CD4-positive, alpha-beta T cell treated with Interleukin-1 beta for 1 hour (primary cell): ENCODE measurements around the gene ZNF365.
"Not testable (repeated sequence)": the region's sequence is repeated elsewhere in the genome, so short reads cannot be mapped to it uniquely, and the experiment has no call there.

ENCODE experiments used
- DNase-seq, 2 donors: peaks; one replicate each; pipeline ENCODE4 v3.0.0-alpha.2; 2020 to 2022

The ZNF365 gene

GRCh38 chr10:62373995-62374861 lies at the start of gene ZNF365:
TSS of gene ZNF365 (plus strand) at chr10:62374369. CDS start at chr10:62376194, 1,825 bp downstream.
- DNase-seq = peak; percentile 32 to 59

- no peak for DNase-seq
Observed at GRCh38 chr10:62326176-62326575, 48.0 kb upstream of the ZNF365 start.

- no peak for DNase-seq
Observed at GRCh38 chr10:62327885-62328284, 46.3 kb upstream of the ZNF365 start.

- no peak for DNase-seq
Observed at GRCh38 chr10:62330213-62330612, 44.0 kb upstream of the ZNF365 start.

GRCh38 chr10:62332406-62332805 lies 41.8 kb upstream of the ZNF365 start:
- no peak for DNase-seq

- DNase-seq = no peak
Observed at GRCh38 chr10:62333135-62333889, 40.9 kb upstream of the ZNF365 start.

GRCh38 chr10:62333988-62334682 lies 40.0 kb upstream of the ZNF365 start:
- DNase-seq = no peak

- no peak for DNase-seq
Observed at GRCh38 chr10:62335326-62335725, 38.8 kb upstream of the ZNF365 start.

- DNase-seq = no peak
Observed at GRCh38 chr10:62336404-62336803, 37.8 kb upstream of the ZNF365 start.

GRCh38 chr10:62341419-62341818 lies 32.8 kb upstream of the ZNF365 start:
- DNase-seq = no peak

- no peak for DNase-seq
Observed at GRCh38 chr10:62343000-62343399, 31.2 kb upstream of the ZNF365 start.

- DNase-seq = no peak
Observed at GRCh38 chr10:62348029-62348428, 26.1 kb upstream of the ZNF365 start.

GRCh38 chr10:62352356-62352970 lies 21.7 kb upstream of the ZNF365 start:
- DNase-seq = no peak

GRCh38 chr10:62354916-62355315 lies 19.3 kb upstream of the ZNF365 start:
- no peak for DNase-seq

GRCh38 chr10:62356447-62356846 lies 17.7 kb upstream of the ZNF365 start:
- DNase-seq = no peak

- DNase-seq = not testable (repeated sequence)
Observed at GRCh38 chr10:62358151-62358550, 16.0 kb upstream of the ZNF365 start.

- DNase-seq = no peak
Observed at GRCh38 chr10:62373639-62373994, 552 bp upstream of the ZNF365 start.

GRCh38 chr10:62374862-62375710 lies 917 bp downstream of the ZNF365 start:
- peak in 1 of 2 donors; percentile 36 for DNase-seq

- DNase-seq = no peak
Observed at GRCh38 chr10:62376071-62377025, 2.2 kb downstream of the ZNF365 start.

GRCh38 chr10:62377026-62377415 lies 2.9 kb downstream of the ZNF365 start:
- DNase-seq = no peak

- no peak for DNase-seq
Observed at GRCh38 chr10:62377966-62378365, 3.8 kb downstream of the ZNF365 start.
